Progenitor cell of endocrine pancreas (in vitro differentiated cells): ENCODE measurements around the gene ARID5B. TPM values are rescaled to one million over a fixed set of nuclear protein-coding genes. Genes with fewer than 3 reads are reported as not detected.

ENCODE experiments used
- DNase-seq: peaks from one replicate; pipeline ENCODE4 v3.0.0; 2021; ENCODE audit warnings: low spot score; ENCODE audit not compliant: unreplicated experiment
- H3K27ac Mint-ChIP-seq: 2 replicates; pipeline ENCODE4 v1.8.0; 2021; ENCODE audit warnings: mild to moderate bottlenecking, moderate library complexity, mixed read lengths
- H3K27me3 Mint-ChIP-seq: 2 replicates; pipeline ENCODE4 v1.8.0; 2021; ENCODE audit warnings: mixed read lengths
- H3K36me3 Mint-ChIP-seq: 2 replicates; pipeline ENCODE4 v1.8.0; 2022; ENCODE audit warnings: mixed read lengths; ENCODE audit not compliant: insufficient read depth
- H3K4me1 Mint-ChIP-seq: 2 replicates; pipeline ENCODE4 v1.8.0; 2021; ENCODE audit warnings: low read depth, mixed read lengths
- H3K4me3 Mint-ChIP-seq: 2 replicates; pipeline ENCODE4 v1.8.0; 2021; ENCODE audit warnings: low read depth, mild to moderate bottlenecking, moderate library complexity, mixed read lengths
- H3K9me3 Mint-ChIP-seq: 2 replicates; pipeline ENCODE4 v1.8.0; 2021; ENCODE audit warnings: low read depth, mixed read lengths
- CTCF ChIP-seq: fragments of 200-600 bp; sonication (generic); IDR thresholded peaks from one replicate; pipeline ENCODE4 v1.5.0; 2021; ENCODE audit warnings: antibody characterized with exemption, mild to moderate bottlenecking; ENCODE audit not compliant: unreplicated experiment
- total RNA-seq: library from RNA; stranded (reverse); gene quantifications from 2 replicates; pipeline ENCODE4 v1.2.1, GENCODE V29; 2021

Gene ARID5B
- total RNA-seq, 1 donor from 2014 or later: 19.7 TPM

DNA sequence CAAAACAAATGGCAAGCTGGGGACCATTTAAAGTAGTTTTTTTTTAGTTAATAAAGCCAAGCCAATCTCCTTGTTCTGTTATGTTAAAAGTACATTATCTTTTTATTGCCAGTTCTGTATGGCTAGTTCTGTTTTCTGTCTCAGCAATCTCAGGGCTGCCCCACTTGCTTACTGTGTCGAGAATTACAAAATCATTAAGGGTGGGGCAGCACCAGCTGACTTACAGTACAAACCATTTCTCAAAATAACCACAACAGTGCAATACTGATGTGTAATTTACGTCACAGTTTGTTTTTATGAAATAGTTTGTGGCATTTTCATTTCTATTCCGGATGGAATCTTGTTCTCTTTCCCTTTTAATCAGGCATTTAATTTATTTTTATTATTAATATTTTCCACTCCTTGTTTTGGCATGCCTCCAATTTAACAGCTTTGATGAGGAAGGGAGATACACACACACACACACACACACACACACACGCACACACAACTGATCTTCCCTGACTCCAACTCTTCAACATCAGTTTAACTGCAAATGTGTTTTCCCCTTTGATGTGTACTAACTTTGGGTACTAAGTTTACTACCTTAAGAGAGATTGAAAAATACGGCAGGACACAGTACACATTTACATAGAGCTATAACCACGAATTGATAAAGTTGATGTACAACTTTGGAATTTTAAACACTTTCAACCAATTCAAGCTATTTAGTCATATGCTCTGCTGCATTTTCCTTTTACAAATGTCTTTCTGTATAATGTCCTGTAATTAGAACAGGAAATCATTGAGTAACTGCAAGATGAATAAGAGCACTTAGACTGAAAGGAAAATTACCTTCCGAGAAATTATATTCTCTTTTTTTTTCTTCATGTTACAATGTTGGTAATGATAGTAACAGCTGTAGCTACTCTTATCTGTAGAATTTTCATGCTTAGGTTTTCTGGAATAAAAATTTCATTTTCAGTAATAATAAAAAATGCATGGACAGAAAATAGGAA, 91.5 kb downstream of the ARID5B start:
- no peaks in the 10 kb centered on the region for H3K27me3 Mint-ChIP-seq
- TF ChIP-seq CTCF: no peak
- peaks cover 9% of the 10 kb centered on the region for H3K4me1 Mint-ChIP-seq
- peaks cover 7% of the 10 kb centered on the region for H3K36me3 Mint-ChIP-seq
- no peaks in the 10 kb centered on the region for H3K9me3 Mint-ChIP-seq
- no peak overlapping the region for H3K27ac Mint-ChIP-seq
- DNase-seq: no peak
- no peak overlapping the region for H3K4me3 Mint-ChIP-seq

GRCh38 chr10:61993711-61994401, 92.4 kb downstream of the ARID5B start:
- Mint-ChIP-seq H3K36me3 (peaks cover 8% of the 10 kb centered on the region), H3K9me3 (no peaks in the 10 kb centered on the region), H3K4me3 (no peak overlapping the region), H3K27ac (no peak overlapping the region), H3K27me3 (no peaks in the 10 kb centered on the region), H3K4me1 (peaks cover 9% of the 10 kb centered on the region)
- no peak for TF ChIP-seq CTCF
- no peak for DNase-seq

GRCh38 chr10:61994405-61995219, 93.1 kb downstream of the ARID5B start:
- Mint-ChIP-seq H3K27ac (no peak overlapping the region), H3K27me3 (no peaks in the 10 kb centered on the region), H3K36me3 (peaks cover 11% of the 10 kb centered on the region), H3K4me1 (peaks cover 9% of the 10 kb centered on the region), H3K4me3 (no peak overlapping the region), H3K9me3 (no peaks in the 10 kb centered on the region)
- no peak for DNase-seq
- no peak for TF ChIP-seq CTCF

DNA sequence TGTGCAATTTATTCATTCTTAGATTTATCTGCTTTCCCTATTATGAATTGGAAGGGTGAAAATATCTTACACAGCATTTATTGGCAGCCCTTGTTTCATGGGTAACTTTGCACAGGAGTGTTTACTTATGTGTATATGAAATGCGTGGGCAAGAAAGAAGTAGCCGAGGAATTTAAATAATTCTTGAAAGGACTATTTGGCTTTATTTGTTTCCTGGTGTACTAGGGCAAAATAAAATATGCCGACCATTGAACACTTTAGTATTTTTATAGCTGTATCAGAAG, 93.7 kb downstream of the ARID5B start:
- Mint-ChIP-seq H3K27ac (no peak overlapping the region), H3K4me3 (no peak overlapping the region)

More for the DNA sequence above, 93.7 kb downstream of the ARID5B start:
- Mint-ChIP-seq H3K27me3 (no peaks in the 10 kb centered on the region), H3K36me3 (peaks cover 16% of the 10 kb centered on the region), H3K4me1 (peaks cover 9% of the 10 kb centered on the region), H3K9me3 (no peaks in the 10 kb centered on the region)
- TF ChIP-seq CTCF: no peak
- DNase-seq: no peak
